Right lobe of liver (tissue), 6 donors: ENCODE measurements around the gene TAB2. TPM values are rescaled to one million over a fixed set of nuclear protein-coding genes. Genes with fewer than 3 reads are reported as not detected.

Experiments used
- ATAC-seq, 4 donors: fragments of 200-7000 bp; cut with Tn5 transposase; one replicate each; pipeline ENCODE4 v1.9.1; 2020; ENCODE audit warnings: mild to moderate bottlenecking in 4 of 4, moderate library complexity in 4 of 4
- DNase-seq, 3 donors: peaks; one replicate each; pipeline ENCODE4 v3.0.0-alpha.2; 2020
- H3K27ac ChIP-seq, 3 donors: fragments of 200-600 bp; one replicate each; pipeline ENCODE4 v1.8.0; 2022
- H3K27me3 ChIP-seq, 2 donors: fragments of 200-600 bp; one replicate each; pipeline ENCODE4 v1.8.0; 2022
- H3K36me3 ChIP-seq, 4 donors: fragments of 200-600 bp; sonication (generic) in 1 of 4; one replicate each; pipeline versions ENCODE4 v1.5.1 to v1.8.0; 2017 to 2022; ENCODE audit warnings: control low read depth in 1 of 4
- H3K4me1 ChIP-seq, 4 donors: fragments of 200-600 bp; sonication (generic) in 1 of 4; one replicate each; pipeline versions ENCODE4 v1.5.1 to v1.8.0; 2017 to 2022; ENCODE audit warnings: control low read depth in 1 of 4
- H3K4me3 ChIP-seq, 3 donors: fragments of 200-600 bp; one replicate each; pipeline ENCODE4 v1.8.0; 2022
- H3K9me3 ChIP-seq, 4 donors: fragments of 200-600 bp; sonication (generic) in 1 of 4; one replicate each; pipeline versions ENCODE4 v1.5.1 to v1.8.0; 2017 to 2022; ENCODE audit warnings: control low read depth in 1 of 4
- POLR2A ChIP-seq: fragments of 450-650 bp; IDR thresholded peaks from one replicate; pipeline ENCODE4 v1.6.1; 2017; ENCODE audit warnings: antibody characterized with exemption, mild to moderate bottlenecking
- WGBS: methylation state at CpG from one replicate; pipeline ENCODE4 v1.1.6; 2018; ENCODE audit warnings: low coverage, low lambda C conversion rate; ENCODE audit not compliant: insufficient coverage; ENCODE audit errors: missing lambda C conversion rate; 5-methylcytosine and 5-hydroxymethylcytosine counted together
- intact Hi-C, 2 donors: fragments of 100-400 bp; cut with DNase I; formaldehyde crosslinking; loops; one replicate each; pipeline versions ENCODE4 v1.11.2 to v1.14.1; 2022
- total RNA-seq, 6 experiments: library from RNA; depleted of rRNA in 2 of 6; stranded (reverse); fragments of >200 nt in 2 of 6; fragmentation: NEBNext Ultra II Directional in 3 of 6; extraction: Animal tissue kit (Norgen Biotek cat#: 25700) in 3 of 6; gene quantifications; one replicate each; pipeline versions ENCODE4 v1.1.0 to v1.2.4, GENCODE V29; 2016 to 2023
- TF ChIP-seq, protein P1 (sequence below), 4 donors: fragments of 200-600 bp in 3 of 4; fragments of 450-650 bp in 1 of 4; IDR thresholded peaks; one replicate each; pipeline versions ENCODE4 v1.5.1 to v1.8.0; 2016 to 2022; ENCODE audit warnings: antibody characterized with exemption in 4 of 4, mild to moderate bottlenecking in 2 of 4
- donor health status: DM: no; HTN: yes; CAD: no.
- donor health status: DM: no; HTN: no; CAD: no.
- donor health status: DM: no; HTN: no; CAD: no.
- donor health status: DM: no; HTN: yes; CAD: no.
- donor health status: DM: no; HTN: yes; CAD: no.

The TAB2 gene
- total RNA-seq, 6 experiments from 2014 or later, result 25.5 to 33.1 (median 30.2) TPM

DNA sequence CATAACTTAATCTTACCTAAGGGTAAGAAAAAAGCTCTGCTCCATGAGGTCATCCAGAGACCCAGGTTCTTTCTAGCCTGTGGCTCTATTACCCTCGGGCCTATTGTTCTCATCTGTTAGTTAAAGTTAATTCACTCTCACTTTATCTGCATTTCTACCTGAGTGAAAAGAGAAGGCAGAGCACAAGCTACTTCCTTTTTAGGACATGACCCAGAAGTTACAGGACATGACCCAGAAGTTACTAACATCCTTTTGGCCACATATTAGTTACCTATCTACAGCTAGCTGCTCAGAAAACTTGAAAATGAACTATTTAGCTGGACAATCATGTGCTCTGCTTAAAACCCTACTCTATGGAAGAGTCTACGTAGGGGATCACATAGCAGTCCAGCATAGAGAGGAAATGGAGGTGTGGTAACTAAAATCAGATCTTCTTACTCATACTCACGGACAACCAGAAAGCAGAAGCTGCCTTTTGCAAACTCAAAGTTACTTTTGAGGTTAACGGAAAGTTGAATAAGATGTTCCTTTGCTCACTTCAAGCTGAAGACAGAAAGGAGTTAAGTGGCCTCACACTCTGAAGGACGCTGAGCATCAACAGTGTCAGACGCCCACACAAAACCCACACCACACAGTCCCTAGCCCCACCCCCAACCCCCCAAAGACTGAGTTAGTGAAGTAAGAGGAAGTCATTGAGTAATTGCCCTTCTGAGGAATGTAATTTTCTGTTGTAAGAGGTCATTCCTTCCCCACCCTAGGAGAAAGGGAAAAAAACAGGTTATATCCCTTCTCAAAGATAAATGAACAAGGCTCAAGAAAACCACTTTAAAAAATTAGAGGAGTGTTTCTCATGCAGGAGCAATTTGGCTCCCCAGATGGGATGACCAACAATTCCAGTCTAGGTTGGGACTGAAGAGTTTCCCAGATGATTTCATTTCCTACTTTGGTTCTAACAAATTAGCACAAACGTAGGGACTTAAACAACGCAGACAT, 45.9 kb upstream of the TAB2 start:
- DNase-seq (no peak), ATAC-seq (peak; percentile 30 to 63 (median 50))
- H3K27me3 ChIP-seq, result no peaks in the 10 kb centered on the region
- H3K36me3 ChIP-seq, result no peaks in the 10 kb centered on the region
- no peaks in the 10 kb centered on the region for H3K4me1 ChIP-seq
- intact Hi-C loops, result no loop called here
- no peak for TF ChIP-seq POLR2A
- TF ChIP-seq, protein P1, sequence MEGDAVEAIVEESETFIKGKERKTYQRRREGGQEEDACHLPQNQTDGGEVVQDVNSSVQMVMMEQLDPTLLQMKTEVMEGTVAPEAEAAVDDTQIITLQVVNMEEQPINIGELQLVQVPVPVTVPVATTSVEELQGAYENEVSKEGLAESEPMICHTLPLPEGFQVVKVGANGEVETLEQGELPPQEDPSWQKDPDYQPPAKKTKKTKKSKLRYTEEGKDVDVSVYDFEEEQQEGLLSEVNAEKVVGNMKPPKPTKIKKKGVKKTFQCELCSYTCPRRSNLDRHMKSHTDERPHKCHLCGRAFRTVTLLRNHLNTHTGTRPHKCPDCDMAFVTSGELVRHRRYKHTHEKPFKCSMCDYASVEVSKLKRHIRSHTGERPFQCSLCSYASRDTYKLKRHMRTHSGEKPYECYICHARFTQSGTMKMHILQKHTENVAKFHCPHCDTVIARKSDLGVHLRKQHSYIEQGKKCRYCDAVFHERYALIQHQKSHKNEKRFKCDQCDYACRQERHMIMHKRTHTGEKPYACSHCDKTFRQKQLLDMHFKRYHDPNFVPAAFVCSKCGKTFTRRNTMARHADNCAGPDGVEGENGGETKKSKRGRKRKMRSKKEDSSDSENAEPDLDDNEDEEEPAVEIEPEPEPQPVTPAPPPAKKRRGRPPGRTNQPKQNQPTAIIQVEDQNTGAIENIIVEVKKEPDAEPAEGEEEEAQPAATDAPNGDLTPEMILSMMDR (IDR thresholded peaks at IDR 0.05), result no peak
- no peak overlapping the region for H3K4me3 ChIP-seq
- no peaks in the 10 kb centered on the region for H3K9me3 ChIP-seq
- 52% methylated on average over 8 of the region's 8 CpGs for WGBS
- peak overlapping the region in 1 of 3 donors; percentile 31 for H3K27ac ChIP-seq

DNA sequence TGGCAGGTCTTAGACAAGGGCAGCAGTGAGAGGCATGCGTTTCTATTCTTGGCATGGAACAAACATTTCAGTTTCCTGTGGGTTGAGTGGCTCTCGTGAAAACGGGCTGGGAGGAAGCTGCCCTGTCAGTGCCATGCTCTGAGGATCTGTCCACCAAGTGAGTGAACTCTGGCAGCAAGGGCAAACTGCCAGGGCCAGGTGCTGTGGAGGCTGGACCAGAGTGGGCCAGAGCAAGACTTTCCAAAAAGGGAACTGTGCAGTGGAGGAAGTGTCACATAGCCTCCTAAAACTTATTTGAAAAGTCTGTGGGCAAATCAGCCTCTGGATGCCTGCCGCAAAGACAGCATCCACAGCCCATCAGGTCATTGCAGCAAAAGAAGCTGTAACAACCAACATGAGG, 44.2 kb upstream of the TAB2 start:
- intact Hi-C loops, result no loop called here
- Histone ChIP-seq H3K4me1 (no peaks in the 10 kb centered on the region), H3K27ac (no peak overlapping the region), H3K27me3 (no peaks in the 10 kb centered on the region), H3K4me3 (no peak overlapping the region), H3K9me3 (no peaks in the 10 kb centered on the region), H3K36me3 (no peaks in the 10 kb centered on the region)
- ATAC-seq (peak in 3 of 4 donors; percentile 30 to 46 (median 39)), DNase-seq (peak; percentile 51 to 60 (median 58))
- 65% methylated on average over 4 of the region's 4 CpGs for WGBS
- TF ChIP-seq POLR2A, result no peak
- TF ChIP-seq, protein P1 (IDR thresholded peaks at IDR 0.05), result no peak

DNA sequence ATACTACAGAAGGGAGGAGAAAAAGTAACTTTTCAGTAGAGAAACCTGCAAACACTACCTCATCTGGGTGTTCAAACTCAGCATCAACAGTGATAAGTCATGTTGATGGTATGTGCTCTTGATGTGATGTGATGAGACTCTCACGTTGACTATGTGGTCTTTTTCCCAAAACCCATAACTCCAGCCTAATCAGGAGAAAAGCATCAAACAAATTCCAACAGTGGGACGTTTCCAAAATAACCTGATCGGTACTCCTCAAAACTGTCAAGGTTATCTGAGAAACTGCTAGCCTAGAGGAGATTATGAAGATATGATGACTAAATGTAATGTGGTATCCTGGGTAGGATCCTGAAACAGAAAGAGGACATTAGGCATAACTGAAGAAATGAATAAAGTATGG, 41.9 kb upstream of the TAB2 start:
- WGBS, result 90% methylated on average over 2 of the region's 3 CpGs
- Histone ChIP-seq H3K36me3 (no peaks in the 10 kb centered on the region), H3K27ac (no peak overlapping the region), H3K9me3 (no peaks in the 10 kb centered on the region), H3K4me1 (no peaks in the 10 kb centered on the region), H3K27me3 (no peaks in the 10 kb centered on the region), H3K4me3 (no peak overlapping the region)
- no peak for DNase-seq
- TF ChIP-seq, protein P1 (IDR thresholded peaks at IDR 0.05), result no peak
- no peak for TF ChIP-seq POLR2A
- intact Hi-C loops, result no loop called here
- ATAC-seq, result no peak

DNA sequence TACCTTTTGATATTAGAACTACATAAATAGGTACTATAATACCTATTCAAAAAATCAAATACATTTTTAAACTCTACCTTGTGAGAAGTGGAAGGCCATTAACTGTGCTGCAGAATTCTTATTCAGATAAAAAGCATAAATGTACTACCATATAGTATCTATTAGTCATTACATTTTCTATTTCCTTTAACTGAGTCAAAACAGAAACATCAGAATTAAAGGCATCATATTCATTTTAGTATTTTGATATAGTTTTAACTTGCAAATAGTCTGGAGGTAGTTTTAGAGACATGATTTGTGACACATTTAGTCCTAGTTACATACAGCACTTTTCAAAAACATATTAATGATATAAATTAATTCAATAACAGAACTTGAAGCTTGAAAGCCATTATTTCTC, 39.9 kb upstream of the TAB2 start:
- Histone ChIP-seq H3K36me3 (no peaks in the 10 kb centered on the region), H3K9me3 (no peaks in the 10 kb centered on the region), H3K4me1 (no peaks in the 10 kb centered on the region), H3K27me3 (no peaks in the 10 kb centered on the region), H3K27ac (no peak overlapping the region), H3K4me3 (no peak overlapping the region)
- no peak for ATAC-seq
- DNase-seq, result no peak
- TF ChIP-seq, protein P1 (IDR thresholded peaks at IDR 0.05), result no peak
- TF ChIP-seq POLR2A, result no peak
- intact Hi-C loops, result no loop called here
